IPS-18a (cell line): ENCODE data around the gene TPRG1.

Source experiments
- H3K27ac ChIP-seq: one replicate; pipeline ENCODE4 v1.5.1; 2013; ENCODE audit warnings: low read length
- H3K27me3 ChIP-seq: one replicate; pipeline ENCODE4 v1.6.1; 2013; ENCODE audit warnings: mild to moderate bottlenecking, low read length; ENCODE audit not compliant: control insufficient read depth, insufficient read depth
- H3K36me3 ChIP-seq: one replicate; pipeline ENCODE4 v1.6.1; 2013; ENCODE audit warnings: low read depth, low read length; ENCODE audit not compliant: control insufficient read depth
- H3K4me1 ChIP-seq: one replicate; pipeline ENCODE4 v1.6.1; 2013; ENCODE audit warnings: low read depth, low read length; ENCODE audit not compliant: control insufficient read depth
- H3K4me3 ChIP-seq: one replicate; pipeline ENCODE4 v1.5.1; 2013; ENCODE audit warnings: low read length
- H3K9ac ChIP-seq: one replicate; pipeline ENCODE4 v1.6.1; 2013; ENCODE audit warnings: mild to moderate bottlenecking, low read length, moderate library complexity
- H3K9me3 ChIP-seq: one replicate; pipeline ENCODE4 v1.6.1; 2013; ENCODE audit warnings: low read depth, low read length; ENCODE audit not compliant: control insufficient read depth

Gene TPRG1

GRCh38 chr3:189171707-189172106, at the start of gene TPRG1:
Gene TPRG1, plus strand, starts transcription at chr3:189171971. Its CDS starts 35,414 bp downstream, at chr3:189207385.
- H3K36me3 ChIP-seq: no peaks in the 10 kb centered on the region
- H3K27me3 ChIP-seq: no peaks in the 10 kb centered on the region
- no peak within 1 kb of the TSS for H3K4me3 ChIP-seq
- H3K9ac ChIP-seq: no peak within 1 kb of the TSS
- H3K4me1 ChIP-seq: no peaks in the 10 kb centered on the region
- no peaks in the 10 kb centered on the region for H3K9me3 ChIP-seq
- H3K27ac ChIP-seq: no peak within 1 kb of the TSS

- Histone ChIP-seq H3K9ac (no peak overlapping the region), H3K9me3 (no peaks in the 10 kb centered on the region), H3K27ac (no peak overlapping the region), H3K36me3 (no peaks in the 10 kb centered on the region), H3K4me1 (no peaks in the 10 kb centered on the region), H3K4me3 (no peak overlapping the region), H3K27me3 (no peaks in the 10 kb centered on the region)
These were observed 49.7 kb upstream of the TPRG1 start for GRCh38 chr3:189122110-189122509.

- Histone ChIP-seq H3K9me3 (no peaks in the 10 kb centered on the region), H3K27ac (no peak overlapping the region), H3K4me3 (no peak overlapping the region), H3K9ac (no peak overlapping the region), H3K4me1 (no peaks in the 10 kb centered on the region), H3K36me3 (no peaks in the 10 kb centered on the region), H3K27me3 (no peaks in the 10 kb centered on the region)
These were observed 49.1 kb upstream of the TPRG1 start for GRCh38 chr3:189122526-189123205.

GRCh38 chr3:189123595-189124387, 48.0 kb upstream of the TPRG1 start:
- no peaks in the 10 kb centered on the region for H3K36me3 ChIP-seq
- H3K4me1 ChIP-seq: no peaks in the 10 kb centered on the region
- no peak overlapping the region for H3K27ac ChIP-seq
- H3K27me3 ChIP-seq: no peaks in the 10 kb centered on the region
- H3K9ac ChIP-seq: no peak overlapping the region
- H3K4me3 ChIP-seq: no peak overlapping the region
- H3K9me3 ChIP-seq: no peaks in the 10 kb centered on the region

GRCh38 chr3:189132231-189132671, 39.5 kb upstream of the TPRG1 start:
- no peak overlapping the region for H3K27ac ChIP-seq
- no peak overlapping the region for H3K9ac ChIP-seq
- H3K4me3 ChIP-seq: no peak overlapping the region

GRCh38 chr3:189132839-189133238, 38.9 kb upstream of the TPRG1 start:
- H3K27ac ChIP-seq: no peak overlapping the region

More at GRCh38 chr3:189132231-189132671, 39.5 kb upstream of the TPRG1 start:
- Histone ChIP-seq H3K4me1 (no peaks in the 10 kb centered on the region), H3K9me3 (no peaks in the 10 kb centered on the region), H3K27me3 (no peaks in the 10 kb centered on the region), H3K36me3 (no peaks in the 10 kb centered on the region)

GRCh38 chr3:189133768-189134167, 38.0 kb upstream of the TPRG1 start:
- H3K27me3 ChIP-seq: no peaks in the 10 kb centered on the region

More at GRCh38 chr3:189132839-189133238, 38.9 kb upstream of the TPRG1 start:
- Histone ChIP-seq H3K4me1 (no peaks in the 10 kb centered on the region), H3K27me3 (no peaks in the 10 kb centered on the region), H3K9ac (no peak overlapping the region), H3K36me3 (no peaks in the 10 kb centered on the region), H3K9me3 (no peaks in the 10 kb centered on the region), H3K4me3 (no peak overlapping the region)

GRCh38 chr3:189137416-189137815, 34.4 kb upstream of the TPRG1 start:
- Histone ChIP-seq H3K36me3 (no peaks in the 10 kb centered on the region), H3K4me3 (no peak overlapping the region), H3K4me1 (no peaks in the 10 kb centered on the region), H3K9me3 (no peaks in the 10 kb centered on the region), H3K27me3 (no peaks in the 10 kb centered on the region), H3K27ac (no peak overlapping the region), H3K9ac (no peak overlapping the region)

More at GRCh38 chr3:189133768-189134167, 38.0 kb upstream of the TPRG1 start:
- H3K27ac ChIP-seq: no peak overlapping the region
- no peak overlapping the region for H3K4me3 ChIP-seq
- no peaks in the 10 kb centered on the region for H3K4me1 ChIP-seq
- no peaks in the 10 kb centered on the region for H3K9me3 ChIP-seq
- no peaks in the 10 kb centered on the region for H3K36me3 ChIP-seq
- no peak overlapping the region for H3K9ac ChIP-seq

- Histone ChIP-seq H3K27me3 (no peaks in the 10 kb centered on the region), H3K9ac (no peak overlapping the region), H3K4me1 (no peaks in the 10 kb centered on the region), H3K4me3 (no peak overlapping the region), H3K27ac (no peak overlapping the region), H3K9me3 (no peaks in the 10 kb centered on the region), H3K36me3 (no peaks in the 10 kb centered on the region)
These were observed 32.7 kb upstream of the TPRG1 start for GRCh38 chr3:189138901-189139610.

- no peaks in the 10 kb centered on the region for H3K27me3 ChIP-seq
- H3K4me3 ChIP-seq: no peak overlapping the region
- no peaks in the 10 kb centered on the region for H3K36me3 ChIP-seq
- H3K4me1 ChIP-seq: no peaks in the 10 kb centered on the region
- no peaks in the 10 kb centered on the region for H3K9me3 ChIP-seq
- no peak overlapping the region for H3K27ac ChIP-seq
- H3K9ac ChIP-seq: no peak overlapping the region
These were observed 32.2 kb upstream of the TPRG1 start for GRCh38 chr3:189139611-189139940.

- no peaks in the 10 kb centered on the region for H3K36me3 ChIP-seq
- no peak overlapping the region for H3K27ac ChIP-seq
- H3K4me3 ChIP-seq: no peak overlapping the region
- no peaks in the 10 kb centered on the region for H3K9me3 ChIP-seq
- no peaks in the 10 kb centered on the region for H3K27me3 ChIP-seq
- H3K9ac ChIP-seq: no peak overlapping the region
- peaks cover 1% of the 10 kb centered on the region for H3K4me1 ChIP-seq
These were observed 29.2 kb upstream of the TPRG1 start for GRCh38 chr3:189142527-189142926.
